Neuronal stem cell (in vitro differentiated cells): Measurements from ENCODE around the gene CHEK2.

ENCODE experiments used
- DNase-seq: peaks from one replicate; pipeline ENCODE4 v3.0.0-alpha.2; 2013; ENCODE audit warnings: low spot score
- H2AFZ ChIP-seq: one replicate; pipeline ENCODE4 v1.6.1; 2013; ENCODE audit warnings: mild to moderate bottlenecking, low read length, inconsistent platforms
- H2AK5ac ChIP-seq: 2 replicates; pipeline ENCODE4 v1.6.1; 2013; ENCODE audit warnings: low read depth, mild to moderate bottlenecking, inconsistent platforms, low read length, moderate library complexity, mixed read lengths
- H2BK120ac ChIP-seq: 2 replicates; pipeline ENCODE4 v1.6.1; 2013; ENCODE audit warnings: low read depth, mild to moderate bottlenecking, inconsistent platforms, low read length, moderate library complexity, mixed read lengths
- H2BK12ac ChIP-seq: one replicate; pipeline ENCODE4 v1.6.1; 2013; ENCODE audit warnings: low read length, inconsistent platforms
- H2BK15ac ChIP-seq: 2 replicates; pipeline ENCODE4 v1.6.1; 2013; ENCODE audit warnings: mild to moderate bottlenecking, low read length, inconsistent platforms, mixed read lengths
- H2BK5ac ChIP-seq: one replicate; pipeline ENCODE4 v1.6.1; 2013; ENCODE audit warnings: inconsistent platforms, mild to moderate bottlenecking, low read length, moderate library complexity
- H3K14ac ChIP-seq: one replicate; pipeline ENCODE4 v1.6.1; 2013; ENCODE audit warnings: low read length, inconsistent platforms
- H3K18ac ChIP-seq: 2 replicates; pipeline ENCODE4 v1.6.1; 2013; ENCODE audit warnings: low read length, inconsistent platforms
- H3K23ac ChIP-seq: 2 replicates; pipeline ENCODE4 v1.6.1; 2013; ENCODE audit warnings: low read depth, mild to moderate bottlenecking, mixed read lengths, low read length, inconsistent platforms; ENCODE audit not compliant: poor library complexity
- H3K27ac ChIP-seq: replicated peaks from 3 replicates; pipeline ENCODE4 v1.5.1; 2013; ENCODE audit warnings: low read length, inconsistent platforms
- H3K27me3 ChIP-seq, 3 experiments: 2 replicates each; pipeline ENCODE4 v1.6.1; 2013; ENCODE audit warnings: low read length in 3 of 3, mild to moderate bottlenecking in 2 of 3, inconsistent platforms in 1 of 3, low read depth in 1 of 3, mixed read lengths in 1 of 3, moderate library complexity in 1 of 3; ENCODE audit not compliant: control insufficient read depth in 3 of 3, insufficient read depth in 3 of 3
- H3K36me3 ChIP-seq, 2 donors: replicated peaks in 1 of 2; 2 replicates each; pipeline ENCODE4 v1.6.1; 2013; ENCODE audit warnings: low read length in 2 of 2; ENCODE audit not compliant: control insufficient read depth in 2 of 2, insufficient read depth in 2 of 2
- H3K4ac ChIP-seq: 2 replicates; pipeline ENCODE4 v1.6.1; 2013; ENCODE audit warnings: inconsistent platforms, mild to moderate bottlenecking, low read length, moderate library complexity
- H3K4me1 ChIP-seq, 2 donors: 1 replicate in 1 of 2; 2 replicates in 1 of 2; pipeline ENCODE4 v1.6.1; 2013; ENCODE audit warnings: low read length in 2 of 2, low read depth in 1 of 2; ENCODE audit not compliant: control insufficient read depth in 2 of 2, insufficient read depth in 1 of 2
- H3K4me2 ChIP-seq: one replicate; pipeline ENCODE4 v1.6.1; 2013; ENCODE audit warnings: mild to moderate bottlenecking, low read length, inconsistent platforms; ENCODE audit not compliant: insufficient read depth, poor library complexity, severe bottlenecking
- H3K4me3 ChIP-seq, 2 donors: 2 replicates each; pipeline ENCODE4 v1.5.1; 2013; ENCODE audit warnings: low read length in 2 of 2, mild to moderate bottlenecking in 2 of 2, inconsistent platforms in 1 of 2, moderate library complexity in 1 of 2
- H3K79me1 ChIP-seq: one replicate; pipeline ENCODE4 v1.6.1; 2013; ENCODE audit warnings: low read depth, mild to moderate bottlenecking, inconsistent platforms, low read length, moderate library complexity
- H3K9ac ChIP-seq: one replicate; pipeline ENCODE4 v1.6.1; 2013; ENCODE audit warnings: mild to moderate bottlenecking, low read depth, low read length, inconsistent platforms; ENCODE audit not compliant: poor library complexity
- H3K9me3 ChIP-seq, 2 donors: replicated peaks in 1 of 2; 2 replicates each; pipeline versions ENCODE3 to v1.6.1; 2013; ENCODE audit warnings: low read length in 2 of 2, mild to moderate bottlenecking in 2 of 2, inconsistent platforms in 1 of 2, low read depth in 1 of 2, mixed read lengths in 1 of 2, moderate library complexity in 1 of 2; ENCODE audit not compliant: control insufficient read depth in 2 of 2, insufficient read depth in 1 of 2
- H4K8ac ChIP-seq: one replicate; pipeline ENCODE4 v1.6.1; 2013; ENCODE audit warnings: low read depth, mild to moderate bottlenecking, inconsistent platforms, low read length, moderate library complexity
- H4K91ac ChIP-seq: one replicate; pipeline ENCODE4 v1.6.1; 2013; ENCODE audit warnings: low read length, low read depth, mild to moderate bottlenecking, inconsistent platforms; ENCODE audit not compliant: poor library complexity
- WGBS, 2 donors: extraction: QIAGEN DNeasy Blood & Tissue Kit; methylation state at CpG; one replicate each; pipeline ENCODE4 v1.1.7; 2013; ENCODE audit warnings: missing lambda C conversion rate in 2 of 2, mixed read lengths in 1 of 2; ENCODE audit not compliant: insufficient read length in 2 of 2, insufficient replicate concordance in 1 of 2; ENCODE audit errors: extremely low coverage in 2 of 2; 5-methylcytosine and 5-hydroxymethylcytosine counted together

Gene CHEK2

DNA sequence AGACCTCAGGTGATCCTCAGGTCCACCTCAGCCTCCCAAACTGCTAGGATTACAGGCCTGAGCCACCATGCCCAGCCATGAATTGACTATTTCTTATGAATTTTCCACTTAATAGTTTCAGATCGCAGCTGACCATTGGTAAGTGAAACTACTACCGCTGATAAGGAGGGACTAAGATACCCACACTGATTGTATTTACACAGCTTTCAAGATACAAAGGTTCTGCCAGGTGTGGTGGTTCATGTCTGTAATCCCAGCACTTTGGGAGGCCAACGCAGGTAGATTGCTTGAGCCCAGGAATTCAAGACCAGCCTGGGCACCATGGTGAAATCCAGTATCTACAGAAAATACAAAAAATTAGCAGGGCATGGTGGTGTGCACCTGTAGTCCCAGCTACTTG, 3.9 kb downstream of the CHEK2 start:
- no peak overlapping the region for H3K27ac ChIP-seq
- no peak overlapping the region for H2BK5ac ChIP-seq

DNA sequence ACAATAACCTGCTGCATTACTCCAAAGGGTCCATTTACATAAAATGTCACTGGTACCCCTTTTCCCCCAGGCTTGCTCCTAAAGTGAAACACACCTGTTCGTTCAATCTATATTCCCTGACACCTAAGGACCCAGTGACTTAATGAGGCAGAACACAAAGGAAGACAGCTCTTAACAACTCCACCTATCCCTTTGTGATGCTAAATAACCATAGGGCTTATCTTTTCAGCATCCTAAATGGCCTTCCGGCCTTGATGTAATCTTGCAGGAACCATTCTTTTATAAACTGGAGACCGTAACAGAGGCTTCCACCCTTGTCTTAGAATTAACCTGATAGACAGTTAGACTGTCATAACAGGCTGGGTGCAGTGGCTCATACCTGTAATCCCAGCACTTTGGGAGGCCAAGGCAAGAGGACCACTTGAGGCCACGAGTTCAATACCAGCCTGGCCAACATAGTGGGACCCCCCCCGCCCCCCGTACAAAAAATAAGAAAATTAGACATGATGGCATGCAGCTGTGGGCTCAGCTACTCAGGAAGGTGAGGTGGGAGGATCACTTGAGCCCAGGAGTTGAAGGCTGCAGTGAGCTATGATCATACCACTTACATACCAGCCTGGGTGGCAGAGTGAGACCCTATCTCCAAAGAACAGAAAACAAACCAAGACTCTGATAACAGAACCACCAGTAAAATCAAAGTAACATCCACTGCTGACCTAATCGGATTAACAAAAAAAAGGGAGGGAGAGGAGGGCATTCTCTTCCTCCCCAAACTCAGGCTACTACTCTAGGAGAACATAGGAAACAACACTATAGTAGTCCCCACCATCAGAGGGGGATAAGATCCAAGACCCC, 5.1 kb downstream of the CHEK2 start:
- no peaks in the 10 kb centered on the region for H3K27me3 ChIP-seq
- H2AK5ac ChIP-seq: no peak overlapping the region
- H2BK15ac ChIP-seq: no peak overlapping the region
- no peaks in the 10 kb centered on the region for H3K9me3 ChIP-seq
- no peak overlapping the region for H4K91ac ChIP-seq
- no CpG with 5 or more reads among the region's 7 CpGs for WGBS, 2 donors
- H3K4ac ChIP-seq: no peak overlapping the region
- no peaks in the 10 kb centered on the region for H3K79me1 ChIP-seq
- DNase-seq: no peak
- H3K36me3 ChIP-seq: peaks cover 8 to 49% of the 10 kb centered on the region in 2 donors
- no peak overlapping the region for H3K23ac ChIP-seq
- no peak overlapping the region for H2BK12ac ChIP-seq
- no peak overlapping the region for H3K27ac ChIP-seq
- H3K4me1 ChIP-seq: peaks cover 2 to 4% of the 10 kb centered on the region in 2 donors
- no peak overlapping the region for H3K18ac ChIP-seq
- no peak overlapping the region for H3K14ac ChIP-seq
- H3K4me3 ChIP-seq: no peak overlapping the region
- no peak overlapping the region for H2AFZ ChIP-seq
- H2BK5ac ChIP-seq: no peak overlapping the region
- H2BK120ac ChIP-seq: no peak overlapping the region
- no peak overlapping the region for H3K9ac ChIP-seq
- no peak overlapping the region for H3K4me2 ChIP-seq
- no peak overlapping the region for H4K8ac ChIP-seq

More for the DNA sequence above, 3.9 kb downstream of the CHEK2 start:
- Histone ChIP-seq H3K36me3 (peaks cover 8 to 39% of the 10 kb centered on the region in 2 donors), H3K79me1 (no peaks in the 10 kb centered on the region), H3K14ac (no peak overlapping the region), H3K9me3 (no peaks in the 10 kb centered on the region), H3K23ac (no peak overlapping the region), H3K4me3 (no peak overlapping the region), H2BK120ac (no peak overlapping the region), H2BK15ac (no peak overlapping the region), H2AK5ac (no peak overlapping the region), H3K4me2 (no peak overlapping the region), H3K27me3 (no peaks in the 10 kb centered on the region), H4K91ac (no peak overlapping the region), H3K9ac (no peak overlapping the region), H3K4me1 (peaks cover 2 to 4% of the 10 kb centered on the region in 2 donors), H3K4ac (no peak overlapping the region), H2AFZ (no peak overlapping the region), H4K8ac (no peak overlapping the region), H2BK12ac (no peak overlapping the region), H3K18ac (no peak overlapping the region)
- no peak for DNase-seq
- WGBS, 2 donors: no CpG with 5 or more reads among the region's 3 CpGs

DNA sequence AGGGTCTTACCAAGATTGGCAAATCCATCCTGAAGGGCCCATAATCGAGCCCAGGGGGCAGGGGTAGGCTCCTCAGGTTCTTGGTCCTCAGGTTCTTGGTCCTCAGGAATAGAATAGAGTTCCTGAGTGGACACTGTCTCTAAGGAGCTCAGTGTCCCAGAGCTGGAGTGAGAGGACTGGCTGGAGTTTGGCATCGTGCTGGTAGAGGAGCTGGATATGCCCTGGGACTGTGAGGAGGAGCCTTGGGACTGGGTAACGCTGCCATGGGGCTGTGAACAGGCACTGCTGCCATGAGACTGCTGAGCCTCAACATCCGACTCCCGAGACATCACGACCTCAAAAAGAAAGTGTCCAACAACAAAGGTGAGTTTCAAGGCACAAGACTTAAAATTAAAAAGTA, 7.2 kb downstream of the CHEK2 start:
- H3K4me2 ChIP-seq: no peak overlapping the region
- H4K91ac ChIP-seq: no peak overlapping the region
- H2AK5ac ChIP-seq: no peak overlapping the region
- no CpG with 5 or more reads among the region's 6 CpGs for WGBS, 2 donors
- no peaks in the 10 kb centered on the region for H3K27me3 ChIP-seq
- no peak overlapping the region for H3K23ac ChIP-seq
- H2BK120ac ChIP-seq: no peak overlapping the region
- H3K18ac ChIP-seq: no peak overlapping the region
- H3K9me3 ChIP-seq: no peaks in the 10 kb centered on the region
- no peak overlapping the region for H3K27ac ChIP-seq
- H2BK5ac ChIP-seq: peak overlapping the region; percentile 66
- H4K8ac ChIP-seq: no peak overlapping the region
- peaks cover 8 to 62% of the 10 kb centered on the region in 2 donors for H3K36me3 ChIP-seq
- H2AFZ ChIP-seq: no peak overlapping the region
- H3K14ac ChIP-seq: no peak overlapping the region
- H3K4me1 ChIP-seq: peaks cover 0 to 2% of the 10 kb centered on the region in 2 donors
- no peak for DNase-seq
- no peak overlapping the region for H2BK12ac ChIP-seq
- no peak overlapping the region for H2BK15ac ChIP-seq
- no peak overlapping the region for H3K9ac ChIP-seq
- H3K4me3 ChIP-seq: no peak overlapping the region
- H3K4ac ChIP-seq: no peak overlapping the region
- H3K79me1 ChIP-seq: no peaks in the 10 kb centered on the region

DNA sequence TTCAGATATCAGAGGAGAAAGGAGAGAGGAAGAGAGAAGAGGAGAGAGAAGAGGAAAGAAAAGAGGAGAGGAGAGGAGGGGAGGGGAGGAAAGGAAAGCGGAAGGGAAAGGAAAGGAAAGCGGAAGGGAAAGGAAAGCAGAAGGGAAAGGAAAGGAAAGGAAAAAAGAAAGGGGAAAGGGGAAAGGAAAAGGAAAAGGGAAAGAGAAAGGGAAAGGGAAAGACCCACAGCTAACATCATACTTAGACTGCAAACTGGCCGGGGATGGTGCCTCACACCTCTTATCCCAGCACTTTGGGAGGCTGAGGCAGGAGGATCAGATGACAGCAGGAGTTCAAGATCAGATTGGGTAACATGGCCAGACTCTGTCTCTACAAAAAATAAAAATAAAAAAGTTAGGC, 11.4 kb downstream of the CHEK2 start:
- H3K4me2 ChIP-seq: no peak overlapping the region
- peaks cover 11 to 79% of the 10 kb centered on the region in 2 donors for H3K36me3 ChIP-seq
- H2AK5ac ChIP-seq: no peak overlapping the region
- no peak overlapping the region for H3K27ac ChIP-seq
- H4K8ac ChIP-seq: no peak overlapping the region
- H2BK120ac ChIP-seq: no peak overlapping the region
- no peak overlapping the region for H2AFZ ChIP-seq
- no peak overlapping the region for H3K9ac ChIP-seq
- no peak overlapping the region for H2BK12ac ChIP-seq
- H3K4me1 ChIP-seq: no peaks in the 10 kb centered on the region
- no peak overlapping the region for H3K4ac ChIP-seq
- H3K14ac ChIP-seq: no peak overlapping the region
- no peak overlapping the region for H3K18ac ChIP-seq
- H3K9me3 ChIP-seq: no peaks in the 10 kb centered on the region
- no peak overlapping the region for H2BK15ac ChIP-seq
- H3K79me1 ChIP-seq: peaks cover 3% of the 10 kb centered on the region
- no peak overlapping the region for H3K4me3 ChIP-seq
- no peak overlapping the region for H2BK5ac ChIP-seq
- no peak for DNase-seq
- H3K23ac ChIP-seq: no peak overlapping the region
- H3K27me3 ChIP-seq: no peaks in the 10 kb centered on the region
- no CpG with 5 or more reads among the region's 3 CpGs for WGBS, 2 donors
- no peak overlapping the region for H4K91ac ChIP-seq
